HG02763 (cell line): ENCODE measurements around the gene GDF11.

Experiments
- ATAC-seq: cut with Tn5 transposase; IDR thresholded peaks from one replicate; pipeline ENCODE4 v1.9.1; 2021; ENCODE audit warnings: mild to moderate bottlenecking, moderate library complexity; ENCODE audit not compliant: unreplicated experiment

Gene GDF11

DNA sequence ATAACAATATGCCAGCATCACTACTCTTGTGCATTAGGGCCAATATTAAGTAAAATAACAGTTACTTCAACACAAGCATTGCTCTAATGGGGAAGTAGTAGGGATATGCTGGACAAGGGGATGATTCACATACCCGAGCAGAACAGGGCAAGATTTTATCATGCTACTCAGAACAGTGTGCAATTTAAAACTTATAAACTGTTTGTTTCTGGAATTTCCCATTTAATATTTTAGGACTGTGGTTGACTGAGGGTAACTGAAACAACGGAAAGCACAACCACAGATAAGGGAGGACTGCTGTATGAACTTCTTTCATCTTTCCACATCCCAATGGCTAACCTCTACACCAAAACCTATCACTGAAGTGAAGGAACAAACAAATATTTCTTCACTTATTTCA, 37.8 kb downstream of the GDF11 start:
- no peak for ATAC-seq

DNA sequence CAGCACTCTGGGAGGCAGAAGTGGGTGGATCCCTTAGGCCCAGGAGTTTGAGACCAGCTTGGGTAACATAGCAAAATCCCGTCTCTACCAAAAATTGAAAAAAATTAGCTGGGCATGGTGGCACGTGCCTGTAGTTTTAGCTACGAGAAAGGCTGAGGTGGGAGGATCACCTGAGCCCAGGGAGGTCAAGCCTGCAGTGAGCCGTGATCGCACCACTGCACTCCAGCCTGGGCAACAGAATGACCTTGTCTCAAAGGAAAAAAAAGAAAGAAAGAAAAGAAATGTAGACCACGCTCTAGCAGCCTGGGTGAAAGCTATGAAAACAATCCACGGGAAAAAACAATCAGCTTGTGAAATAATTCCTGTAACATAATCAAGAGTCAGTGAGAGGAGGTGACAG, 45.6 kb downstream of the GDF11 start:
- ATAC-seq = no peak

DNA sequence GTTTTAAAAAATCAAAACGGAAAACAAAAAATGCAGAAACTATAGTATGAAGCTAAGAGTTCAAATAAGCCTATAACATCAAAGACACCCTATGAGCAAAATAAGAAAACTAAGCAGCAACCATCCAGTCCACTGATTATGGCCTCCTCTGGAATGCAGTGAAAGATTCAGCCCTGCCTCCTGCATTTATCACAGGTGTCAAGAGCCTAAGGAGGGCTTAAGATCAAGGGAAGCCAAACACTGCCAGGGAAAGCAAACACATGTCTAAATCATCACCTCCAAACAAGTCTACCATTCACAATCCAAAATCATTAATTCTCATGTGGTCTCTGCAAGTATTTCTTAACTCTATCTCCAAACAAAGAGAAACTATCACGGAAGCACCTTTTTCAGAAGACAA, 46.2 kb downstream of the GDF11 start:
- ATAC-seq = no peak

DNA sequence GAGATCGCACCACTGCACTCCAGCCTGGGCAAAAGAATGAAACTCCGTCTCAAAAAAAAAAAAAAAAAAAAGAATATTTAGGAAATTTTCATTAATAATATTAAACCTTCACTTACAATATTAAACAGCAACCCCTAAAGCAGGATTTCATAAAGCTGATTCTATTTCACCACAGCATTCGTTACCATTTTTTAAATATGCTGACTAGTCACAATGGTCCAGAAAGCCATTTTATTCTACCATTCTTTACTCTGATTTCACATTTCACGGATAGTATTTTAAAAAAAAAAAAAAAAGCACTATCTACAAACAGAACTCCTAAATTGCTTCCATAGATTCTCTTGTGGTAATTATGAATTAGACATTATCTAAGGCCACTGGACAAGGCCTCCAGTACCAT, 47.0 kb downstream of the GDF11 start:
- no peak for ATAC-seq

DNA sequence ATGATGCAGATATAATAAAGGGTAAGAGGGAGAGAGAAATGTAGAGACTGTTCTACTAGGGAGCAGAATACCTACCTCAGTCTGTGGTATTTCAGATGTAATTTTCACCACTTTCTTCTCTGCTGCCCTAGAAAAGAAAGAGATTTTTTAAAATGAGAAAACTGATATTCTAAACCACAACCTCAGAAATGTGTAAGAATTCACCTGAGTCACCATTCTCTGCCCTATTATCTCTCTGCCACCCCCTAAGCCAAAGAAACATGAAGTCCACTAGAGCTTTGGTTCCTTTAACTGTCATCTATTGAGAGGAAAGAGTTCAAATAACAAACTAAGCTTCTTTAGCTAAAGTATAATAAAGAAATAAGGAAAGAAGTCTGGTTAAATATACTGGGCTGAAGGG, 53.0 kb downstream of the GDF11 start:
- ATAC-seq = no peak

DNA sequence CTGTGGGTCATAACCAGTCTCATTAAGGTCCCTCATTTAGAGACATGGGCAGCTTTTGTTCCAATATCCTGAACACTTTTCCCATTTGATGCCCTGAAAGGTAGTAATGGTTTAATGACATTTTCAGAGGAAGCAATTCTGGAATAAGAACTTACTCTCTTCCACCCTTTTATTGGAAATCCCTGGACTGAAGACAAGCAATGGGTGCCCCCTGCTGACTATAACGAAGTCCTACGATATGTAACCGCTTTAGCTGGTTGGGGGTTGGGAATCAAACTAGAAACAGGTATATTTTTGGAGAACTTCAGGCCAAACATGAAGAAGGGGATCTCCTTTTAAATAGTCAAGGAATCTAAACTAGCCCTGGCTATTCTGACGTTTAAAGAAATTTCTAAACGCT, 54.1 kb downstream of the GDF11 start:
- no peak for ATAC-seq

DNA sequence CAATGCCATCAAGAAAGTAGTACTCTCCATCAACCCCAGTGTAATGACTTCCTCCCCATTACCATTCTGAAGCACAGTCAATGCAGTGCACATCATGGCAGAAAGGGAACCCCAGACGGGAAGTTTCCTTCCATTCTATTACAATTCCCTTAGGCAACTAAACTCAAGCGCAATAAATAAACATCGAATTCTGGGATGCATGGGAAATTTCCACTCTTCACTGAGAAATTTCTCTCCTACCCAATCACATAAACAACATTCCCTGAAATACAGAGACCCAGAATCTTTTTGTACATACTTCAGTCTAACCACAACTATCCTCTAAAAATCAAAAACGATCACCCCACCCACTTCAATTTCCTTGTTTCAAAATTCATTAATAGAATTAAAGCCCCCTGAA, 54.6 kb downstream of the GDF11 start:
- no peak for ATAC-seq
